Stimulated activated CD8-positive, alpha-beta memory T cell treated with anti-CD3 and anti-CD28 coated beads, Interleukin-15, amount 100 ng/mL, for 24 hours (primary cell): ENCODE measurements around the gene SYT17.

Experiments used
- DNase-seq: peaks from one replicate; pipeline ENCODE4 v3.0.0-alpha.2; 2020; ENCODE audit warnings: low read depth

The SYT17 gene

GRCh38 chr16:19167710-19168370, at the start of gene SYT17:
Gene SYT17, plus strand, starts transcription at chr16:19168240. Its CDS starts 407 bp downstream, at chr16:19168647.
- DNase-seq, result peak; percentile 9

GRCh38 chr16:19118938-19119431, 49.1 kb upstream of the SYT17 start:
- DNase-seq, result no peak

GRCh38 chr16:19119564-19119963, 48.5 kb upstream of the SYT17 start:
- no peak for DNase-seq

GRCh38 chr16:19123535-19124178, 44.4 kb upstream of the SYT17 start:
- no peak for DNase-seq

GRCh38 chr16:19126300-19126699, 41.7 kb upstream of the SYT17 start:
- DNase-seq, result no peak

GRCh38 chr16:19127205-19127604, 40.8 kb upstream of the SYT17 start:
- DNase-seq, result no peak

GRCh38 chr16:19127674-19128131, 40.3 kb upstream of the SYT17 start:
- DNase-seq, result no peak

GRCh38 chr16:19128454-19129200, 39.4 kb upstream of the SYT17 start:
- no peak for DNase-seq

GRCh38 chr16:19130385-19130784, 37.7 kb upstream of the SYT17 start:
- DNase-seq, result no peak

GRCh38 chr16:19130852-19131824, 36.9 kb upstream of the SYT17 start:
- no peak for DNase-seq

GRCh38 chr16:19131825-19132218, 36.2 kb upstream of the SYT17 start:
- DNase-seq, result no peak

GRCh38 chr16:19132255-19132654, 35.8 kb upstream of the SYT17 start:
- DNase-seq, result no peak

GRCh38 chr16:19132898-19133297, 35.1 kb upstream of the SYT17 start:
- DNase-seq, result no peak

GRCh38 chr16:19133600-19133999, 34.4 kb upstream of the SYT17 start:
- no peak for DNase-seq

GRCh38 chr16:19135201-19135842, 32.7 kb upstream of the SYT17 start:
- no peak for DNase-seq

GRCh38 chr16:19135896-19136438, 32.1 kb upstream of the SYT17 start:
- DNase-seq, result no peak

- DNase-seq, result no peak
Observed at GRCh38 chr16:19136549-19137196, 31.4 kb upstream of the SYT17 start.

GRCh38 chr16:19137201-19138128, 30.6 kb upstream of the SYT17 start:
- DNase-seq, result no peak

- no peak for DNase-seq
Observed at GRCh38 chr16:19138601-19139000, 29.4 kb upstream of the SYT17 start.
